ENCODE results near the gene GATA3.

DNA sequence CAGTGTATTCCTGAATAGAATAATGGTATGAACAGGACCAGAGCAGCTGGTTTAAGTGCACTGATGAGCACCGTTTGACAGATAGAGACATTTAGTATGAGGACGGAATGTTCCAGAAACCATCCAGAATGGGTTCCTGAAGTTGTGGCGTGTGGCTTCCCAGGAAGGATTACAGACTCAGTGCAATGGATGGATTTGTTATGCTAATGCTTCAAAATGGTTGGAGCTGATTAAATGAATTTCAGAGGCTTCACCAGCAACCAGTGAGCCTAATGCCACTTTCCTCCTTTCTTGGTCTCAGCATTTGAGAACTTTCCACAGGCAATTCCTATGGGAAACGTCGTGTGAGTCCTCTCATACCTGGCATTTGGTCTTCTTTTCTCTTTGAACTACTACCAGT lies 9.9 kb downstream of the GATA3 start:
- TF ChIP-seq YY1 (IDR thresholded peaks at IDR 0.05; ENCODE audit: low read depth, low read length) (no peak), RFX5 (IDR thresholded peaks at IDR 0.05; ENCODE audit: borderline replicate concordance, low read depth, low read length) (no peak), BCL11A (IDR thresholded peaks at IDR 0.05; ENCODE audit: low read depth in 2 of 2, low read length in 2 of 2) (no peak), ZNF274 (IDR thresholded peaks at IDR 0.05; ENCODE audit: borderline replicate concordance, extremely low read depth, low read length) (no peak), GABPA (IDR thresholded peaks at IDR 0.05; ENCODE audit: borderline replicate concordance, insufficient read depth, low read length) (no peak), CEBPB (IDR thresholded peaks at IDR 0.05; ENCODE audit: low read depth, low read length) (no peak), POLR2A (IDR thresholded peaks at IDR 0.05; ENCODE audit: control extremely low read depth in 1 of 2, low read depth in 2 of 2, low read length in 2 of 2) (no peak), SP1 (IDR thresholded peaks at IDR 0.05; ENCODE audit: low read depth, low read length) (no peak)
- TF ChIP-seq, protein P1, sequence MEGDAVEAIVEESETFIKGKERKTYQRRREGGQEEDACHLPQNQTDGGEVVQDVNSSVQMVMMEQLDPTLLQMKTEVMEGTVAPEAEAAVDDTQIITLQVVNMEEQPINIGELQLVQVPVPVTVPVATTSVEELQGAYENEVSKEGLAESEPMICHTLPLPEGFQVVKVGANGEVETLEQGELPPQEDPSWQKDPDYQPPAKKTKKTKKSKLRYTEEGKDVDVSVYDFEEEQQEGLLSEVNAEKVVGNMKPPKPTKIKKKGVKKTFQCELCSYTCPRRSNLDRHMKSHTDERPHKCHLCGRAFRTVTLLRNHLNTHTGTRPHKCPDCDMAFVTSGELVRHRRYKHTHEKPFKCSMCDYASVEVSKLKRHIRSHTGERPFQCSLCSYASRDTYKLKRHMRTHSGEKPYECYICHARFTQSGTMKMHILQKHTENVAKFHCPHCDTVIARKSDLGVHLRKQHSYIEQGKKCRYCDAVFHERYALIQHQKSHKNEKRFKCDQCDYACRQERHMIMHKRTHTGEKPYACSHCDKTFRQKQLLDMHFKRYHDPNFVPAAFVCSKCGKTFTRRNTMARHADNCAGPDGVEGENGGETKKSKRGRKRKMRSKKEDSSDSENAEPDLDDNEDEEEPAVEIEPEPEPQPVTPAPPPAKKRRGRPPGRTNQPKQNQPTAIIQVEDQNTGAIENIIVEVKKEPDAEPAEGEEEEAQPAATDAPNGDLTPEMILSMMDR (IDR thresholded peaks at IDR 0.05; ENCODE audit: control extremely low read depth in 1 of 3, insufficient read depth in 1 of 3, low read depth in 1 of 3, low read length in 3 of 3): no peak
- TF ChIP-seq, protein P2, sequence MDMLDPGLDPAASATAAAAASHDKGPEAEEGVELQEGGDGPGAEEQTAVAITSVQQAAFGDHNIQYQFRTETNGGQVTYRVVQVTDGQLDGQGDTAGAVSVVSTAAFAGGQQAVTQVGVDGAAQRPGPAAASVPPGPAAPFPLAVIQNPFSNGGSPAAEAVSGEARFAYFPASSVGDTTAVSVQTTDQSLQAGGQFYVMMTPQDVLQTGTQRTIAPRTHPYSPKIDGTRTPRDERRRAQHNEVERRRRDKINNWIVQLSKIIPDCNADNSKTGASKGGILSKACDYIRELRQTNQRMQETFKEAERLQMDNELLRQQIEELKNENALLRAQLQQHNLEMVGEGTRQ (IDR thresholded peaks at IDR 0.05; ENCODE audit: low read length): no peak

Data from H1 (cell line).